CD14-positive monocyte (primary cell): ENCODE data around the gene MTX1. TPM values are rescaled to one million over a fixed set of nuclear protein-coding genes. Genes with fewer than 3 reads are reported as not detected.

ENCODE experiments used
- DNase-seq, 3 donors: peaks; one replicate each; pipeline ENCODE4 v3.0.0-alpha.2; 2011 to 2022
- H2AFZ ChIP-seq: 2 replicates; pipeline ENCODE4 v1.6.0; 2012; ENCODE audit warnings: mild to moderate bottlenecking, low read depth, low read length, inconsistent platforms; ENCODE audit not compliant: insufficient read depth, poor library complexity, severe bottlenecking
- H3K27ac ChIP-seq, 2 donors: 1 replicate in 1 of 2; 2 replicates in 1 of 2; pipeline ENCODE4 v1.5.1; 2012 to 2013; ENCODE audit warnings: low read length in 2 of 2, control low read depth in 1 of 2, inconsistent platforms in 1 of 2, low read depth in 1 of 2, mild to moderate bottlenecking in 1 of 2
- H3K27me3 ChIP-seq, 2 donors: one replicate each; pipeline versions ENCODE4 v1.6.0 to v1.6.1; 2011 to 2013; ENCODE audit warnings: low read length in 2 of 2; ENCODE audit not compliant: control insufficient read depth in 2 of 2, insufficient read depth in 2 of 2
- H3K36me3 ChIP-seq, 2 donors: replicated peaks in 1 of 2; 1 replicate in 1 of 2; 2 replicates in 1 of 2; pipeline versions ENCODE4 v1.5.1 to v1.6.1; 2012 to 2013; ENCODE audit warnings: low read length in 2 of 2, control low read depth in 1 of 2, inconsistent platforms in 1 of 2, mild to moderate bottlenecking in 1 of 2; ENCODE audit not compliant: insufficient read depth in 2 of 2, control insufficient read depth in 1 of 2
- H3K4me1 ChIP-seq, 2 donors: 1 replicate in 1 of 2; 2 replicates in 1 of 2; pipeline versions ENCODE4 v1.5.1 to v1.6.1; 2012 to 2013; ENCODE audit warnings: low read length in 2 of 2, control low read depth in 1 of 2, inconsistent platforms in 1 of 2, mild to moderate bottlenecking in 1 of 2, moderate library complexity in 1 of 2; ENCODE audit not compliant: insufficient read depth in 2 of 2, control insufficient read depth in 1 of 2
- H3K4me2 ChIP-seq: replicated peaks from 2 replicates; pipeline ENCODE3; 2012; ENCODE audit warnings: low read length, moderate library complexity, mild to moderate bottlenecking; ENCODE audit not compliant: poor library complexity, severe bottlenecking; ENCODE audit errors: extremely low read depth
- H3K4me3 ChIP-seq, 3 experiments: fragments of 200-600 bp in 1 of 3; sonication (generic) in 1 of 3; replicated peaks in 1 of 3; 1 replicate in 2 of 3; 2 replicates in 1 of 3; pipeline ENCODE4 v1.5.1; 2011 to 2013; ENCODE audit warnings: low read length in 3 of 3, mild to moderate bottlenecking in 3 of 3, control low read depth in 2 of 3, low read depth in 2 of 3, inconsistent platforms in 1 of 3, moderate library complexity in 1 of 3
- H3K79me2 ChIP-seq: 2 replicates; pipeline ENCODE4 v1.6.0; 2012; ENCODE audit warnings: mild to moderate bottlenecking, control low read depth, inconsistent platforms, low read length, moderate library complexity; ENCODE audit not compliant: insufficient read depth
- H3K9ac ChIP-seq: 2 replicates; pipeline ENCODE4 v1.6.0; 2017; ENCODE audit warnings: low read length, mild to moderate bottlenecking; ENCODE audit not compliant: insufficient read depth, poor library complexity, severe bottlenecking
- H3K9me3 ChIP-seq, 2 donors: replicated peaks in 1 of 2; 1 replicate in 1 of 2; 2 replicates in 1 of 2; pipeline versions ENCODE4 v1.5.1 to v1.6.1; 2012 to 2013; ENCODE audit warnings: low read length in 2 of 2, control low read depth in 1 of 2; ENCODE audit not compliant: control insufficient read depth in 1 of 2, insufficient read depth in 1 of 2
- H4K20me1 ChIP-seq: 2 replicates; pipeline ENCODE4 v1.6.0; 2012; ENCODE audit warnings: mild to moderate bottlenecking, low read length, control low read depth, moderate library complexity; ENCODE audit not compliant: insufficient read depth
- H3K27ac Mint-ChIP-seq, 7 donors: one replicate each; pipeline ENCODE4 v1.8.0; 2020; ENCODE audit warnings: mild to moderate bottlenecking in 7 of 7, mixed read lengths in 7 of 7, moderate library complexity in 6 of 7, inconsistent platforms in 2 of 7
- H3K27me3 Mint-ChIP-seq, 3 donors: one replicate each; pipeline ENCODE4 v1.8.0; 2021 to 2022; ENCODE audit warnings: low read depth in 3 of 3, mild to moderate bottlenecking in 3 of 3, mixed read lengths in 3 of 3, moderate library complexity in 3 of 3, inconsistent platforms in 1 of 3
- H3K36me3 Mint-ChIP-seq, 2 donors: one replicate each; pipeline ENCODE4 v1.8.0; 2020; ENCODE audit warnings: mixed read lengths in 2 of 2, inconsistent platforms in 1 of 2, mild to moderate bottlenecking in 1 of 2
- H3K4me1 Mint-ChIP-seq: one replicate; pipeline ENCODE4 v1.8.0; 2020; ENCODE audit warnings: mild to moderate bottlenecking, mixed read lengths
- H3K4me3 Mint-ChIP-seq, 2 donors: one replicate each; pipeline ENCODE4 v1.8.0; 2020; ENCODE audit warnings: mild to moderate bottlenecking in 2 of 2, mixed read lengths in 2 of 2, moderate library complexity in 1 of 2
- H3K9me3 Mint-ChIP-seq, 7 donors: one replicate each; pipeline ENCODE4 v1.8.0; 2020 to 2022; ENCODE audit warnings: mixed read lengths in 7 of 7, mild to moderate bottlenecking in 6 of 7, moderate library complexity in 6 of 7, inconsistent platforms in 2 of 7
- WGBS: methylation state at CpG from one replicate; pipeline ENCODE4 v1.1.5; 2013; ENCODE audit warnings: missing lambda C conversion rate; ENCODE audit not compliant: insufficient coverage; 5-methylcytosine and 5-hydroxymethylcytosine counted together
- intact Hi-C, 2 donors: fragments of 100-400 bp; cut with micrococcal nuclease; formaldehyde crosslinking; loops; one replicate each; pipeline versions ENCODE4 v1.15.0 to v1.15.1; 2023
- polyA plus RNA-seq, 3 donors: library from polyadenylated mRNA; depleted of rRNA in 1 of 3; unstranded in 2 of 3; stranded (reverse) in 1 of 3; fragments of 300-500 nt in 2 of 3; fragments of >200 nt in 1 of 3; fragmentation: Illumina TruSeq in 2 of 3; gene quantifications; 1 replicate in 2 of 3; 2 replicates in 1 of 3; pipeline ENCODE4 v1.2.3, GENCODE V29; 2012 to 2021
- TF ChIP-seq, protein P1 (sequence below): fragments of 200-600 bp; IDR thresholded peaks from one replicate; pipeline ENCODE4 v1.8.0; 2022; ENCODE audit warnings: antibody characterized with exemption, mild to moderate bottlenecking

MTX1 gene
- polyA plus RNA-seq, 3 donors = 79.7 to 101 (median 86.0) TPM

GRCh38 chr1:155226188-155226909 lies 17.9 kb downstream of the MTX1 start:
- no peaks in the 10 kb centered on the region for H3K9me3 Mint-ChIP-seq
- no peaks in the 10 kb centered on the region for H3K36me3 ChIP-seq
- H3K4me1 ChIP-seq = peaks cover 64 to 68% of the 10 kb centered on the region in 2 donors
- peak overlapping the region; percentile 43 for H3K9ac ChIP-seq
- no peaks in the 10 kb centered on the region for H3K36me3 Mint-ChIP-seq
- no peaks in the 10 kb centered on the region for H4K20me1 ChIP-seq
- peak overlapping the region; percentile 80 to 89 for H3K4me3 Mint-ChIP-seq
- H3K79me2 ChIP-seq = peaks cover 18% of the 10 kb centered on the region
- peak overlapping the region; percentile 62 to 87 (median 68) for H3K4me3 ChIP-seq
- peak overlapping the region; percentile 58 to 80 for H3K27ac ChIP-seq
- peak overlapping the region; percentile 98 for H3K4me2 ChIP-seq
- intact Hi-C loops = loop anchor here (1.0 to 2.0 kb wide), 2 partner anchors 19 to 20 kb away; partner anchors contain the start of gene THBS3 (in 2 of the 2)
- no peaks in the 10 kb centered on the region for H3K9me3 ChIP-seq
- peak; percentile 81 to 89 (median 85) for DNase-seq
- peaks cover 53% of the 10 kb centered on the region for H3K4me1 Mint-ChIP-seq
- peaks cover 2 to 10% (median 2%) of the 10 kb centered on the region in 3 donors for H3K27me3 Mint-ChIP-seq
- TF ChIP-seq, protein P1, sequence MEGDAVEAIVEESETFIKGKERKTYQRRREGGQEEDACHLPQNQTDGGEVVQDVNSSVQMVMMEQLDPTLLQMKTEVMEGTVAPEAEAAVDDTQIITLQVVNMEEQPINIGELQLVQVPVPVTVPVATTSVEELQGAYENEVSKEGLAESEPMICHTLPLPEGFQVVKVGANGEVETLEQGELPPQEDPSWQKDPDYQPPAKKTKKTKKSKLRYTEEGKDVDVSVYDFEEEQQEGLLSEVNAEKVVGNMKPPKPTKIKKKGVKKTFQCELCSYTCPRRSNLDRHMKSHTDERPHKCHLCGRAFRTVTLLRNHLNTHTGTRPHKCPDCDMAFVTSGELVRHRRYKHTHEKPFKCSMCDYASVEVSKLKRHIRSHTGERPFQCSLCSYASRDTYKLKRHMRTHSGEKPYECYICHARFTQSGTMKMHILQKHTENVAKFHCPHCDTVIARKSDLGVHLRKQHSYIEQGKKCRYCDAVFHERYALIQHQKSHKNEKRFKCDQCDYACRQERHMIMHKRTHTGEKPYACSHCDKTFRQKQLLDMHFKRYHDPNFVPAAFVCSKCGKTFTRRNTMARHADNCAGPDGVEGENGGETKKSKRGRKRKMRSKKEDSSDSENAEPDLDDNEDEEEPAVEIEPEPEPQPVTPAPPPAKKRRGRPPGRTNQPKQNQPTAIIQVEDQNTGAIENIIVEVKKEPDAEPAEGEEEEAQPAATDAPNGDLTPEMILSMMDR = peak; percentile 78
- no peaks in the 10 kb centered on the region for H3K27me3 ChIP-seq
- H3K27ac Mint-ChIP-seq = peak overlapping the region; percentile 89 to 95 (median 93)
- H2AFZ ChIP-seq = peak overlapping the region; percentile 80
- WGBS = 0% methylated on average over 6 of the region's 7 CpGs

DNA sequence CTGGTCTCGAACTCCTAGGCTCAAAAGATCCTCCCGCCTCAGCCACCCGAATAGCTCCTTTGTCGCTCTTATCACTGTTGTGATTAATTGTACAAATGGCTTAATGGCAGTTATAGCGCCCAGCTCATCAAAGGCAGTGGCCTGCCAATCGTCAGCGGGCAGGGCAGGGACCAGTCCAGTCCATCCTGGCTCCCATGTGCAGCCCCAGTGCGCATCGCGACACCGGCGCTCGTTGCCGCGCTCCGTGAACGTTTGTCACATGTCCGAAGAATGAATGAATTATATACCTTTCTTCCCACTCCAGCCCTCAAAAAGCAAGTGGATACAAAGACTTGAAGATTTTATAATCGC lies 18.4 kb downstream of the MTX1 start:
- Histone ChIP-seq H2AFZ (peak overlapping the region; percentile 80), H3K4me2 (peak overlapping the region; percentile 98), H3K36me3 (no peaks in the 10 kb centered on the region), H3K27ac (peak overlapping the region; percentile 58 to 80), H3K4me1 (peaks cover 60 to 63% of the 10 kb centered on the region in 2 donors), H3K9me3 (no peaks in the 10 kb centered on the region), H3K27me3 (no peaks in the 10 kb centered on the region), H3K9ac (peak overlapping the region; percentile 43), H3K79me2 (peaks cover 18% of the 10 kb centered on the region), H4K20me1 (no peaks in the 10 kb centered on the region), H3K4me3 (peak overlapping the region; percentile 62 to 87 (median 68))
- intact Hi-C loops = loop anchor here (1.0 to 2.0 kb wide), 2 partner anchors 20 kb away; partner anchors contain the start of gene THBS3 (in 2 of the 2)
- WGBS = 0% methylated on average over 15 of the region's 19 CpGs
- DNase-seq = peak in 2 of 3 donors; percentile 31 to 41
- peak overlapping the region; percentile 80 to 89 for H3K4me3 Mint-ChIP-seq
- peaks cover 2 to 10% (median 2%) of the 10 kb centered on the region in 3 donors for H3K27me3 Mint-ChIP-seq
- TF ChIP-seq, protein P1 = peak; percentile 56
- H3K9me3 Mint-ChIP-seq = no peaks in the 10 kb centered on the region
- H3K36me3 Mint-ChIP-seq = no peaks in the 10 kb centered on the region
- peaks cover 50% of the 10 kb centered on the region for H3K4me1 Mint-ChIP-seq
- peak overlapping the region; percentile 89 to 95 (median 93) for H3K27ac Mint-ChIP-seq
